ENCODE measurements around the gene NLRP12.

Gene NLRP12

DNA sequence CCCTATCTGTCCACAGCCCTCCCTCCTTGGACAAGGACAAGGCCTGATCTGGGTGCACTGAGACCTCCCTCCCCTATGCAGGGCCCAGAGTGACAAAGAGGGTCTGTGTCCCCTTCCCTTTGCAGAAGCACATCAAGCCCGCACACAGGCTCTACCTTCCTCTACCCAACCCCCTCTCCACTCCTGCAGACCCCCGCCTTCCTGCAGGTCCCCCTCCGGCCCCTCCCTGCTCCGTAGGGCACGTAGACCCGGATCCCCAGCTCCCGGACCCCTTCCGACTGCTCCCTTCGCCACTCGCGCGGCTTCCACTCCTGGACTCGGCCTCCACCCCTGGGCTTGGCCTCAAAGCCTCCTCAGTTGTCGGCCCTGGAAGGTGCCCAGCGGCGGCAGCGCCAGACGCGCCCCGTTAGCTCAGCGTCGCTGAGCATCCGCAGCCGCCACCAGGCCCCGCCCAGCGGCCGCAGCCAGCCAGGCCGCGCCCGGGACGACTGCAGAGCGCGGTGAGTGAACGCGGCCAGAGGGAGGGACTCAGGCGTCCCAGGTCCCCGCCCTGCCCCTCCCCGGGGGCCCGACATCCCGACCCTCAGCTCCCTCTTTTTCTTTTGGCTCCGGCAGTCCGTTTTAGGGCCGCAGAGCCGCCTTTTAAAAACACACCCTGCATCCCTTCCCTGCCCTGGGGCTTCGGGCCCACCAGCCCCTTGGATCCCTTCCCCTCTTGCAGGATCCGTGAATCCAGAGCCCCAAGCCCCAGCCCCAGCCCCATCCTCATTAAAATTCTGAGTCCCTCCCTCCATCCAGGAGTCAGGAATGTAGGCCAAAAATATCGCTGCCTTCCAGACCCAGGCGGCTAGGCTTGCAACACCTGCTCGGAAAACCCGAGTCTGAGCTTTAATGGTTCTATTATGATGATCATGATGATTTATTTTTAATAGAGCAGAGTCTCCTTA is 42.1 kb upstream of the NLRP12 start:
- no peak for DNase-seq (ENCODE audit: low read depth, low spot score)
- H3K4me3 ChIP-seq (ENCODE audit: low read depth, low read length) = peak overlapping the region; percentile 59
- ChIA-PET POLR2A (interaction anchor here (0.6 to 2.6 kb wide), 3 partner anchors 13 to 248 kb away, joined by 3 to 8 read pairs (median 3); no protein-coding TSS in a partner anchor), CTCF (interaction anchor here (0.6 to 1.4 kb wide), 5 partner anchors 12 to 230 kb away, joined by 3 to 4 read pairs (median 3); partner anchors contain the start of gene PRKCG)
- TF ChIP-seq, protein P1, sequence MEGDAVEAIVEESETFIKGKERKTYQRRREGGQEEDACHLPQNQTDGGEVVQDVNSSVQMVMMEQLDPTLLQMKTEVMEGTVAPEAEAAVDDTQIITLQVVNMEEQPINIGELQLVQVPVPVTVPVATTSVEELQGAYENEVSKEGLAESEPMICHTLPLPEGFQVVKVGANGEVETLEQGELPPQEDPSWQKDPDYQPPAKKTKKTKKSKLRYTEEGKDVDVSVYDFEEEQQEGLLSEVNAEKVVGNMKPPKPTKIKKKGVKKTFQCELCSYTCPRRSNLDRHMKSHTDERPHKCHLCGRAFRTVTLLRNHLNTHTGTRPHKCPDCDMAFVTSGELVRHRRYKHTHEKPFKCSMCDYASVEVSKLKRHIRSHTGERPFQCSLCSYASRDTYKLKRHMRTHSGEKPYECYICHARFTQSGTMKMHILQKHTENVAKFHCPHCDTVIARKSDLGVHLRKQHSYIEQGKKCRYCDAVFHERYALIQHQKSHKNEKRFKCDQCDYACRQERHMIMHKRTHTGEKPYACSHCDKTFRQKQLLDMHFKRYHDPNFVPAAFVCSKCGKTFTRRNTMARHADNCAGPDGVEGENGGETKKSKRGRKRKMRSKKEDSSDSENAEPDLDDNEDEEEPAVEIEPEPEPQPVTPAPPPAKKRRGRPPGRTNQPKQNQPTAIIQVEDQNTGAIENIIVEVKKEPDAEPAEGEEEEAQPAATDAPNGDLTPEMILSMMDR (IDR thresholded peaks at IDR 0.05; ENCODE audit: insufficient read depth, low read length, missing control alignments) = no peak

DNA sequence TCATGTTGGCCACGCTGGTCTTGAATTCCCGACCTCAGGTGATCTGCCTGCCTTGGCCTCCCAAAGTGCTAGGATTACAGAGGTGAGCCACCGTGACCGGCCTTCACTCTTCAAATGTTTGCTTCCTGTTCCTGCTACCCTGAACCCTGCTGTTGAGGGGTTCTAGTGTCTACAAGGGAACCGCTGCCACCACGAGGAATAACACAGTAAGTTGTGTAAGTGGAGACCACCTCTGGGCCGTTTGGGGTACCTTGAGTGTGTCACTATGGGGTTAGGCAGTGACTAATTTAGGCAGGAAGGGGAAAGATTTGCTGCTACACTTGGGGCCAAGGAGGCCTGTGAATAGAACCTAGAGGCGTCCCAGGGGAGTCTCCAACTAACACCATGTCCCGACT is 41.4 kb upstream of the NLRP12 start:
- CTCF ChIA-PET = interaction anchor here (1.1 to 1.4 kb wide), 2 partner anchors 16 to 231 kb away, joined by 3 to 4 read pairs; partner anchors contain the start of gene PRKCG
- TF ChIP-seq, protein P1 (IDR thresholded peaks at IDR 0.05; ENCODE audit: insufficient read depth, low read length, missing control alignments) = no peak
- POLR2A ChIA-PET = interaction anchor here (1.4 kb wide), 1 partner anchor 14 kb away, joined by 3 read pairs; no protein-coding TSS in a partner anchor
- no peak for DNase-seq (ENCODE audit: low read depth, low spot score)
- H3K4me3 ChIP-seq (ENCODE audit: low read depth, low read length) = peak overlapping the region; percentile 59

DNA sequence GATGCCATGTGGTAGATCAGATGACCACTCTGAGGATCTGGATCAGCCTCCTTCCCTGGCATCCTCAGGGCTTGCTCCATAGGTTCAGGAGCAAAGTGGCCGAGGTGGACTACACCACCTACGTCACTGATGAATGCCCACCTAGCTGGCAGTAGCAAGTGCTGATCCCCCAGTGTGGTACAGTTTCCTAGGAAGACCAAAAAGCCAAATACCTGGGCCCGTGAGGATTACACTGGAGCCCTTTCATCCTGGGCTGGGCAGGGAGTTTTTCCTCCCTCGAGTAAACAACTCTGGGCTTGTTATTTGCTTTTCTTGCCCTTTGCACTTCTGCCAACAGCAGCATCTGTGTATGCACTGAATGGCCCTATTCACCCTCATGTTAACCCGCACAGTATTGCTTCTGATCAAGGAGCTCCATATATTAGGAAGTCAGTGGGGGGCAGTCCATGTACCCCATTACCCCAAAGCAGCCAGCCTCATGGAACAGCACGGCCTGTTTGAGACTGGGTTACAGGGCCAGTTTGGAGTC is 40.3 kb upstream of the NLRP12 start:
- DNase-seq (ENCODE audit: low read depth, low spot score) = no peak
- ChIA-PET POLR2A (no interaction called here), CTCF (interaction anchor here (1.0 to 1.3 kb wide), 3 partner anchors 9 to 43 kb away, joined by 3 read pairs; no protein-coding TSS in a partner anchor)
- no peak overlapping the region for H3K4me3 ChIP-seq (ENCODE audit: low read depth, low read length)
- TF ChIP-seq, protein P1 (IDR thresholded peaks at IDR 0.05; ENCODE audit: insufficient read depth, low read length, missing control alignments) = no peak

DNA sequence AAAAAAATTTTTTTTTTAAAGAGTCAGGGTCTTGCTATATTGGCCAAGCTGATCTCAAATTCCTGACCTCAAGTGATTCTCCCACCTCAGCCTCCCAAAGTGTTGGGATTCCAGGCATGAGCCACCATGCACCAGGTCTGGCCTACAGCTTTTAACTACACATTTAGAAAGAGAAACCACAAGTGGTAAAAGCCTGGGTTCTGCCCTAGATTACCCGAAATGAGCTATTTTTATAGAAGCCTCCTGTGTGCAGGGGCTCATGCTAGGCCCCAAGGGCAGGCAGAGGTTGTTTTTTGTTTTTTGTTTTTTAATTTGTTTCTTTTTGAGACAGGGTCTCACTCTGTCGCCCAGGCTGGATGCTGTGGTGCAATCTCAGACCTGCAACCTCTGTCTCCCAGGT is 29.6 kb upstream of the NLRP12 start:
- no peak overlapping the region for H3K4me3 ChIP-seq (ENCODE audit: low read depth, low read length)
- TF ChIP-seq, protein P1 (IDR thresholded peaks at IDR 0.05; ENCODE audit: insufficient read depth, low read length, missing control alignments) = no peak
- CTCF ChIA-PET = interaction anchor here (0.6 to 3.1 kb wide), 8 partner anchors 9 to 243 kb away, joined by 3 to 14 read pairs (median 4); no protein-coding TSS in a partner anchor
- POLR2A ChIA-PET = no interaction called here
- no peak for DNase-seq (ENCODE audit: low read depth, low spot score)

DNA sequence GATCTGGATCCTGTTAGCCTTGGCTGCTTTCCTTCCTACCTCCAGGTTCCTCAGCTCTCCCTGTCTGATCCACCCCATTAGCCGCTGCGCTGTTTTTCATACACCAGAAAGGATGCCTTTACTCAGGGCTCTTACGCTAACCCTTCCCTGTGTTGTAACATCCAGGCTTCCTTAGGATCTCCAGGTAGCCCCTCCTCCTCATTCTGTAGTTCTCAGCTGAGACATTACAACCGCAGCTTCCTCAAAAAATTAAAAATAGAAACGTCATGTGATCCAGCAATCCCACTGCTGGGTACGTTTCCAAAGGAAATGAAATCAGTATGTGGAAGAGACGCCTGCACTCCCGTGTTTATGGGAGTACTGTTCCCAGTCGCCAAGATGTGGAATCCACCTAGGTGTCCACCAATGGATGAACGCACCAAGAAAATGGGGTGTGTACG is 25.1 kb upstream of the NLRP12 start:
- no peak for DNase-seq (ENCODE audit: low read depth, low spot score)
- ChIA-PET POLR2A (interaction anchor here (1.9 kb wide), 1 partner anchor 19 kb away, joined by 8 read pairs; the partner anchor contains the start of gene MYADM), CTCF (interaction anchor here (0.6 to 2.0 kb wide), 10 partner anchors 11 to 653 kb away, joined by 3 to 10 read pairs (median 4); no protein-coding TSS in a partner anchor)
- H3K4me3 ChIP-seq (ENCODE audit: low read depth, low read length) = peak overlapping the region; percentile 21; the same call in 1 of the 2 replicates
- TF ChIP-seq, protein P1 (IDR thresholded peaks at IDR 0.05; ENCODE audit: insufficient read depth, low read length, missing control alignments) = no peak
